IMR-90 (cell line): ENCODE results near the gene HCAR3.

ENCODE experiments used
- CEBPB ChIP-seq: IDR thresholded peaks from 2 replicates; pipeline ENCODE4 v1.6.1; 2012; ENCODE audit warnings: low read depth, low read length, improper control_type of control experiment
- CTCF ChIP-seq: conservative IDR thresholded peaks from 2 replicates; pipeline ENCODE4 v1.5.1; 2012; ENCODE audit warnings: mild to moderate bottlenecking, low read depth, low read length, improper control_type of control experiment
- ELK1 ChIP-seq: fragments of 150-350 bp; IDR thresholded peaks from 2 replicates; pipeline ENCODE4 v1.6.1; 2016; ENCODE audit warnings: low read depth, mild to moderate bottlenecking, low read length, moderate library complexity, borderline replicate concordance
- FOS ChIP-seq: fragments of 150-350 bp; IDR thresholded peaks from 2 replicates; pipeline ENCODE4 v1.6.1; 2016; ENCODE audit warnings: low read depth, low read length
- MAFK ChIP-seq: IDR thresholded peaks from 2 replicates; pipeline ENCODE4 v1.6.1; 2012; ENCODE audit warnings: low read depth, low read length, improper control_type of control experiment
- POLR2A ChIP-seq: IDR thresholded peaks from 2 replicates; pipeline ENCODE4 v1.6.1; 2012; ENCODE audit warnings: mild to moderate bottlenecking, low read depth, low read length
- RAD21 ChIP-seq: IDR thresholded peaks from 2 replicates; pipeline ENCODE4 v1.6.1; 2012; ENCODE audit warnings: low read length, improper control_type of control experiment

- no peak for TF ChIP-seq POLR2A
- no peak for TF ChIP-seq CTCF
- TF ChIP-seq RAD21 = no peak
- no peak for TF ChIP-seq ELK1
- no peak for TF ChIP-seq FOS
- no peak for TF ChIP-seq CEBPB
- TF ChIP-seq MAFK = no peak
Observed at GRCh38 chr12:122688291-122688690, 28.3 kb downstream of the HCAR3 start.
